Activated naive CD4-positive, alpha-beta T cell treated with anti-CD3 and anti-CD28 coated beads, Interleukin-2, amount 10 ng/mL, durations not matched to agents 7 days and 5 days (primary cell): Measurements from ENCODE around the gene PNPLA2.

ENCODE experiments used
- CTCF ChIA-PET: fragments of 350-600 bp; sonication (Branson Sonifier 250); formaldehyde crosslinking; loops from one replicate; lab custom pipeline; 2021; ENCODE audit warnings: antibody characterized with exemption; lab: Charles Lee
- DNase-seq: peaks from one replicate; pipeline ENCODE4 v3.0.0-alpha.2; 2020
- H3K27ac Mint-ChIP-seq: one replicate; pipeline ENCODE4 v1.8.0; 2021; ENCODE audit warnings: mild to moderate bottlenecking, moderate library complexity, mixed read lengths
- H3K27me3 Mint-ChIP-seq: one replicate; pipeline ENCODE4 v1.8.0; 2021; ENCODE audit warnings: mild to moderate bottlenecking, mixed read lengths
- H3K36me3 Mint-ChIP-seq: one replicate; pipeline ENCODE4 v1.8.0; 2021; ENCODE audit warnings: mixed read lengths
- H3K4me1 Mint-ChIP-seq: one replicate; pipeline ENCODE4 v1.8.0; 2021; ENCODE audit warnings: mixed read lengths
- H3K4me3 Mint-ChIP-seq: one replicate; pipeline ENCODE4 v1.8.0; 2021; ENCODE audit warnings: mild to moderate bottlenecking, moderate library complexity, mixed read lengths
- H3K9me3 Mint-ChIP-seq: one replicate; pipeline ENCODE4 v1.8.0; 2021; ENCODE audit warnings: mixed read lengths

PNPLA2 gene, protein sequence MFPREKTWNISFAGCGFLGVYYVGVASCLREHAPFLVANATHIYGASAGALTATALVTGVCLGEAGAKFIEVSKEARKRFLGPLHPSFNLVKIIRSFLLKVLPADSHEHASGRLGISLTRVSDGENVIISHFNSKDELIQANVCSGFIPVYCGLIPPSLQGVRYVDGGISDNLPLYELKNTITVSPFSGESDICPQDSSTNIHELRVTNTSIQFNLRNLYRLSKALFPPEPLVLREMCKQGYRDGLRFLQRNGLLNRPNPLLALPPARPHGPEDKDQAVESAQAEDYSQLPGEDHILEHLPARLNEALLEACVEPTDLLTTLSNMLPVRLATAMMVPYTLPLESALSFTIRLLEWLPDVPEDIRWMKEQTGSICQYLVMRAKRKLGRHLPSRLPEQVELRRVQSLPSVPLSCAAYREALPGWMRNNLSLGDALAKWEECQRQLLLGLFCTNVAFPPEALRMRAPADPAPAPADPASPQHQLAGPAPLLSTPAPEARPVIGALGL

GRCh38 chr11:818396-819128 is at the start of gene PNPLA2:
Gene PNPLA2, plus strand, starts transcription at chr11:818914. Its CDS starts 805 bp downstream, at chr11:819719.
- Mint-ChIP-seq H3K9me3 (no peaks in the 10 kb centered on the region), H3K27me3 (no peaks in the 10 kb centered on the region), H3K36me3 (peaks cover 3% of the 10 kb centered on the region), H3K27ac (peak within 1 kb of the TSS; percentile 90), H3K4me1 (peaks cover 18% of the 10 kb centered on the region), H3K4me3 (peak within 1 kb of the TSS; percentile 82)
- CTCF ChIA-PET: no interaction called here
- no peak for DNase-seq

- no peaks in the 10 kb centered on the region for H3K9me3 Mint-ChIP-seq
- peak overlapping the region; percentile 52 for H3K27ac Mint-ChIP-seq
These were observed 48.6 kb upstream of the PNPLA2 start for GRCh38 chr11:769887-770641.

DNA sequence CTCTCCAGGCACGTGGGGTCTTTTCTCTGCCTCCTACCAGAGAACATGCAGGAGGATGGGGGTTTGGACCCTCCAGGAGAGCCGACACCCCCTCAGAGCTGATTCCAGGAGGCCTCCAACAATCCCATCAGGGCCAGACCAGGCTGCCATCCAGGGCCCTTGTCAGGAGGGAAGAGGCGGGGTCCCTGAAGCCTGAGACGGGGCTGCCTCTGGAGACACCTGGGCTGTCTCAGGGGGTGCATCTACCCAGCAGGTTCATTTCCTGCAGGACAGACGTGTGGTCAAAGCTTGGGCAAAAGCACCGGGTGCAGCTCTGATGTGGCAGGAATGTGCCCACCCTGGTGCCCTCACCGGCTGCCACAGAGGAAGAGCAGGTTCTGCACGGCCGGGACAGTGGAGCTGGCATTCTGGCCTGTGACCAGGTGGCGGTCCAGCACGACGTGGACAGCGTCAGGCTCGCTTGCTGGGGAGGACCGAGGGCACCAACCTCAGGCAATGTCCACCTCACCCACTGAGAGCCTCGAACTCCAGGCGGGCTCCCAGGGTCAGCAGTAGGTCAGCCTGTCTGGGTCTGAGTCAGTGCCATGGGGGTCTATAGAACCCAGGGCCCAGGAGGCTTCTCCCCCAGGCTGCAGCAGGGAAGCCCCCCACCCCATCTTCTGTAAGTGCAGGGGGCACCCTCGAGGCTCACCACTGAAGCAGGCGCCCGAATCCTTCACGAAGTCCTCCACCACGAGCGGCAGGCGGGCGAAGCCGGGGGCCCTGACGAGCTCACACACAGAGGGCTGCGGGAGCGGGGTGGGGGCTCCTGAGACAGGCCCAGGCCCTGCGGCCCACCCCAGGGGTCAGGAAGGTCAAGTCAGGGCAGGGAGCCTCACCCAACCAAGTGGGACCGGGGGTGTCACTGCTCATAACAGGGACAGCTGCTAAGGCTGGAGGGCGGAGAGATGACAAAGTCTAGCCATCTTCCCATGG is 47.8 kb upstream of the PNPLA2 start:
- H3K4me3 Mint-ChIP-seq: no peak overlapping the region
- no peak for DNase-seq
- CTCF ChIA-PET: no interaction called here
- peaks cover 9% of the 10 kb centered on the region for H3K4me1 Mint-ChIP-seq
- no peak overlapping the region for H3K27ac Mint-ChIP-seq
- peaks cover 7% of the 10 kb centered on the region for H3K36me3 Mint-ChIP-seq
- no peaks in the 10 kb centered on the region for H3K9me3 Mint-ChIP-seq
- no peaks in the 10 kb centered on the region for H3K27me3 Mint-ChIP-seq

More at GRCh38 chr11:769887-770641, 48.6 kb upstream of the PNPLA2 start:
- peaks cover 1% of the 10 kb centered on the region for H3K4me1 Mint-ChIP-seq
- H3K27me3 Mint-ChIP-seq: no peaks in the 10 kb centered on the region
- H3K4me3 Mint-ChIP-seq: no peak overlapping the region
- CTCF ChIA-PET: no interaction called here
- no peak for DNase-seq
- peaks cover 11% of the 10 kb centered on the region for H3K36me3 Mint-ChIP-seq

- Mint-ChIP-seq H3K27me3 (no peaks in the 10 kb centered on the region), H3K27ac (no peak overlapping the region), H3K9me3 (no peaks in the 10 kb centered on the region), H3K4me1 (peaks cover 16% of the 10 kb centered on the region), H3K36me3 (peaks cover 4% of the 10 kb centered on the region), H3K4me3 (no peak overlapping the region)
- CTCF ChIA-PET: no interaction called here
- DNase-seq: no peak
These were observed 47.0 kb upstream of the PNPLA2 start for GRCh38 chr11:771617-772204.

DNA sequence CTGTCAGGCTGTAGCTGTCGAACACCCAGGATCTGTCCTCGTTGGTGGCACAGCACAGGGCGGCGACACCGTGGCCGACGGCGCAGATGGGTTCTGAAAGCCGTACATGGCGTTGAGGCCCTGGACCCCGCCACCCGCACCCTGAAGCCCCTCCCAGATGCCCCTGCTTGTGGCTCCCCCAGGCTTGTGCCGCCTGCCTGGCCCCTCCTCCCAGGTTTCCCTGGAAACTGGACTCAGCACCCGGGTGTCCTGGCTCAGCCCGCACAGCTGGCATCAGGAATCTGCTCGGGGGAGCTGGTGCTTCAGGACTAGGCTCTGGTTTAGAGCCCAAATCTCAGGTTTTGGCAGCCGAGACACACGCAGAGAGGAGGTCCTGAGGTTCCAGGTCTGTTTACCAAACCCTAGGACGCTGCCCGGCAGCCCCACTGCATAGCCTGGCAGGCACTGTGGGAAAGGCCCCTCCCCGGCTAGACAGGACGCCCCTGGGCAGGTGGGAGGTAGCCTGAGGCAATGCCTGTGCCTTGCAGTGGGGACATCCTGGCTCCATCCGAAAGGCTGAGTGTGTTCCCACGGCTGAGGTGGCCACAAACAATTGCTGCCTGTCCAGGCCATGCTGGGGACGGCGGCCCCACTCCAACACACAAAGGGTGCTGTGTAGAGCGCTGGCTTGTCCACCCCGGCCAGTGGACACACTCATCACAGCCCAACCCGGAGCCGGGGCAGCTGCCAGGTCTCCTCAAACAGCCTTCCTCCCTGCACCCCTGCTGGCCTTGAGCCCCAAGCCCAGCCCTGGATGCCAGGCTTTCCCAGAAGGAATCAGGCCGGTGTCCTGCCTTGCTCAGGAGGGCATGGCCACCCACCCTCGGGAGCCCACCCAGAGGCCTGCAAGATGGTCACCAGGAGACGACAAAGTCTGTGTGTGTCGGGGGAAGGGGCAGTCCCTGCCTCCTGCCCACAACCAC is 46.0 kb upstream of the PNPLA2 start:
- H3K4me1 Mint-ChIP-seq: peaks cover 16% of the 10 kb centered on the region
- H3K27ac Mint-ChIP-seq: no peak overlapping the region
- no peak for DNase-seq
- no peaks in the 10 kb centered on the region for H3K9me3 Mint-ChIP-seq
- peaks cover 1% of the 10 kb centered on the region for H3K36me3 Mint-ChIP-seq
- no peak overlapping the region for H3K4me3 Mint-ChIP-seq
- CTCF ChIA-PET: no interaction called here
- no peaks in the 10 kb centered on the region for H3K27me3 Mint-ChIP-seq

DNA sequence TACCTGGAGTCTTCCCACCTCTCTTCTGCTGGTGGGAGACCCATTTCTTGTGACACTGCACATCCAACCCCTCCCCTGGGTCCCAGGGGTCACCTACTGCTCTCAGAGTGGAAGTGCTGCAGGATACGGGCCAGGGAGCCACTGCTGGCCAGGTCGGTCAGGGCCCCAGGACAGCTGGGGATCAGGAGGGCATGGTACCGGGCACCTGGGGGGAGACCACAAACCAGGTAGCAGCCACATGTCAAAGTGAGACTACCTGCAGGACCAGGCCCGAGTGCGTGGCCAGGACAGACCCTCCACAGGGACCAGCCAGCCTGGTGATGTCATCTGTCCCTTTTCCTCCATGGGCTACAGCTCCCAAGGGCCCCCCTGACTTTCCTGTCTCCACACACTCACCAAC is 45.3 kb upstream of the PNPLA2 start:
- Mint-ChIP-seq H3K27me3 (no peaks in the 10 kb centered on the region), H3K4me3 (no peak overlapping the region), H3K9me3 (no peaks in the 10 kb centered on the region), H3K4me1 (peaks cover 17% of the 10 kb centered on the region), H3K36me3 (peaks cover 1% of the 10 kb centered on the region), H3K27ac (no peak overlapping the region)
- no peak for DNase-seq
- CTCF ChIA-PET: no interaction called here

DNA sequence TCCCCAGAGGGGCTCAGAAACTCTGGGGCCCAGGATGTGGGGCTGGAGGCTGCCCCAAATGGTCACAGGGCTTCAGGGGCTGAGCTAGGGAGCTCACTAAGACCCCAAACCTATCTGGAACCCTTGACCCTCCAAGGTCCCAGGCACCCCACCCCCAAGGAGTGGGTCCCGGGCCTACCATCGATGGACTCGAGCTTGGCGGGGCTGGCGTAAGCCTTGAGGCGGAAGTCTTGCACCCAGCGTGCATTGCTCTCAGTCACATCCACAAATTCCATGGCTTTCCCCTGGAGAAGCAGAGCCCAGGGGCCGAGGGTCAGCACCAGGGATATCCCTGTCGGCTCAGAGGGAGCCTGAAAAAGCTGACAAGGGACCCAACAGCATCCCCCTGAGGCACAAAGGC is 44.9 kb upstream of the PNPLA2 start:
- CTCF ChIA-PET: no interaction called here
- peaks cover 2% of the 10 kb centered on the region for H3K36me3 Mint-ChIP-seq
- peaks cover 21% of the 10 kb centered on the region for H3K4me1 Mint-ChIP-seq
- H3K27ac Mint-ChIP-seq: no peak overlapping the region
- no peaks in the 10 kb centered on the region for H3K27me3 Mint-ChIP-seq
- no peak for DNase-seq
- no peaks in the 10 kb centered on the region for H3K9me3 Mint-ChIP-seq
- no peak overlapping the region for H3K4me3 Mint-ChIP-seq

- H3K36me3 Mint-ChIP-seq: peaks cover 2% of the 10 kb centered on the region
- no peaks in the 10 kb centered on the region for H3K9me3 Mint-ChIP-seq
- no peaks in the 10 kb centered on the region for H3K27me3 Mint-ChIP-seq
- peak overlapping the region; percentile 66 for H3K4me3 Mint-ChIP-seq
- peaks cover 31% of the 10 kb centered on the region for H3K4me1 Mint-ChIP-seq
- DNase-seq: no peak
- CTCF ChIA-PET: interaction anchor here (1.7 kb wide), 1 partner anchor 9 kb away, joined by 6 read pairs; no protein-coding TSS in a partner anchor
- H3K27ac Mint-ChIP-seq: peak overlapping the region; percentile 62
These were observed 43.7 kb upstream of the PNPLA2 start for GRCh38 chr11:774873-775592.

- Mint-ChIP-seq H3K4me1 (peaks cover 37% of the 10 kb centered on the region), H3K9me3 (no peaks in the 10 kb centered on the region), H3K27ac (peak overlapping the region; percentile 80), H3K36me3 (peaks cover 6% of the 10 kb centered on the region), H3K4me3 (peak overlapping the region; percentile 79), H3K27me3 (no peaks in the 10 kb centered on the region)
- DNase-seq: no peak
- CTCF ChIA-PET: interaction anchor here (1.7 kb wide), 1 partner anchor 10 kb away, joined by 6 read pairs; no protein-coding TSS in a partner anchor
These were observed 42.5 kb upstream of the PNPLA2 start for GRCh38 chr11:776263-776560.

DNA sequence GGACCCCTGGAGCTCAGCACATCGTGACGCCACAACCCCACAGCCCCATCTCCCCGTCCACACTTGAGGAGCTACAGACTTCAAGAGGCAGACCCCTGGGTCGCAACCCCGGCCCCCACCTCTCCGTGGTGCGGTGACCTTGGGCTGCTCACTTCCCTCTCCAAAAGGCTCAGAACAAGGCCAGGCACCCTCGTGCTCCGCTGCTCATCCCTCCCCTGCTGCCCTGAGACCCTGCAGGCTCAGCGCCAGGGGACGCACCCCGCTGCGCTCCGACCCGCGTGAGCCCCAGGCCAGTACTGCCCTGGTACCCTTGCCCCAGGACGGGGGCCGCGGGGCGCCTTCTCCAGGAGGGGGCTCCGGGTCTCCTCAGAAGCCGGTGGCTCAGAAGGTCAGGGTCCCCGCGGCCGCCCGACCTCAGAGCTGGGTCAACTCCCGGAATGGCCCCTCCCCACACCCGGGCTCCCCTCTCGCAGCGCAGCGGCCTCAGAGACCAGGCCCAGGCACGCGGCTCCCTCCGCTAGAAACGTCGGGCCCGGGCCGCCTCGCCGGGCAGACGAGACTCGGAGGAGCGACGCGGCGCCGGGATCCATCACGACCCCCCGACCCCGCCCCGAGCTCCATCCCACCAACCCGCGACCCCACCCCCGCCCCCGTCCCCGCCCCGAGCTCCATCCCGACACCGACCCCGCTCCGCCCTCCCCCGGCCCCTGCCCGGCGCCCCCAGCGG is 42.0 kb upstream of the PNPLA2 start:
- H3K4me3 Mint-ChIP-seq: peak overlapping the region; percentile 79
- peak overlapping the region; percentile 80 for H3K27ac Mint-ChIP-seq
- CTCF ChIA-PET: interaction anchor here (1.7 kb wide), 1 partner anchor 11 kb away, joined by 6 read pairs; no protein-coding TSS in a partner anchor
- no peaks in the 10 kb centered on the region for H3K9me3 Mint-ChIP-seq
- H3K27me3 Mint-ChIP-seq: no peaks in the 10 kb centered on the region
- peaks cover 37% of the 10 kb centered on the region for H3K4me1 Mint-ChIP-seq
- H3K36me3 Mint-ChIP-seq: peaks cover 6% of the 10 kb centered on the region
- peak; percentile 43 for DNase-seq
